ENCODE measurements around the gene LAGE3. TPM values are rescaled to one million over a fixed set of nuclear protein-coding genes. Genes with fewer than 3 reads are reported as not detected.

The LAGE3 gene
- total and polyA plus RNA-seq, 2 of the 8 experiments (the other 6 are each of a cell fraction or from before 2014, with no cell fraction given) = 44.5 to 102 TPM

DNA sequence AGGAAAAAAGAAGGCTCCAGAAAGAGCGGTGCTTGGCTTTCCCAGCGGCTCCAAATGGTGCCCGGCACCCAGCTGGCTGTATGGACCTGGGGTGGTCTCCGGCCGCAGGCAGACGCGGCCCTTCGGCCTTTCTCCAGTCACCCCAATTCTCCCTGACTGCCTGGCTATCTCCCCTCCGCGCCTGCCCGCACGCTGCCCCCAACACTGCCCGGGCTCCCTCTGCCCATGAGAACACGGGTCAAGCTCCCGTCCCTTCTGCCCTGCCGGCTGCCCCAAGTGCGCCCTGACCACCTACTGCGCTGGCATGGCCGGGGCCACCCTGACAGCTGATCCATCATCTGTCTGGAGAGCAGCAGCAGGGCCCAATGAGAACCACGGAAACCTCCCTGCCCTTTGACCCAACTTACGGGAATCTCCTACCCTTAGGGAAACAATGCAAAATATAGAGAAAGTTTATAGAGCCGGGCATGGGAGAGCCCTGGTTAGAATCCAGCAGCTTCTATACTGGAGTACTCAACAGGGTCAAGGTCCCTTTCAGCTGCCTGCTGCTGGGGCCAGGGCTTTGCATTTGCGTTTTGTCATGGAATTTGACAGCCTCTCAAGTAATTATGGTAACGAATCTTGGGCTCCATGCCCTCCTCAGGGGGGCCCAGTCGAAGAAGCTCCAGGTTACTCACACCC lies 38.2 kb upstream of the LAGE3 start (continued):
- TF ChIP-seq, protein P1, sequence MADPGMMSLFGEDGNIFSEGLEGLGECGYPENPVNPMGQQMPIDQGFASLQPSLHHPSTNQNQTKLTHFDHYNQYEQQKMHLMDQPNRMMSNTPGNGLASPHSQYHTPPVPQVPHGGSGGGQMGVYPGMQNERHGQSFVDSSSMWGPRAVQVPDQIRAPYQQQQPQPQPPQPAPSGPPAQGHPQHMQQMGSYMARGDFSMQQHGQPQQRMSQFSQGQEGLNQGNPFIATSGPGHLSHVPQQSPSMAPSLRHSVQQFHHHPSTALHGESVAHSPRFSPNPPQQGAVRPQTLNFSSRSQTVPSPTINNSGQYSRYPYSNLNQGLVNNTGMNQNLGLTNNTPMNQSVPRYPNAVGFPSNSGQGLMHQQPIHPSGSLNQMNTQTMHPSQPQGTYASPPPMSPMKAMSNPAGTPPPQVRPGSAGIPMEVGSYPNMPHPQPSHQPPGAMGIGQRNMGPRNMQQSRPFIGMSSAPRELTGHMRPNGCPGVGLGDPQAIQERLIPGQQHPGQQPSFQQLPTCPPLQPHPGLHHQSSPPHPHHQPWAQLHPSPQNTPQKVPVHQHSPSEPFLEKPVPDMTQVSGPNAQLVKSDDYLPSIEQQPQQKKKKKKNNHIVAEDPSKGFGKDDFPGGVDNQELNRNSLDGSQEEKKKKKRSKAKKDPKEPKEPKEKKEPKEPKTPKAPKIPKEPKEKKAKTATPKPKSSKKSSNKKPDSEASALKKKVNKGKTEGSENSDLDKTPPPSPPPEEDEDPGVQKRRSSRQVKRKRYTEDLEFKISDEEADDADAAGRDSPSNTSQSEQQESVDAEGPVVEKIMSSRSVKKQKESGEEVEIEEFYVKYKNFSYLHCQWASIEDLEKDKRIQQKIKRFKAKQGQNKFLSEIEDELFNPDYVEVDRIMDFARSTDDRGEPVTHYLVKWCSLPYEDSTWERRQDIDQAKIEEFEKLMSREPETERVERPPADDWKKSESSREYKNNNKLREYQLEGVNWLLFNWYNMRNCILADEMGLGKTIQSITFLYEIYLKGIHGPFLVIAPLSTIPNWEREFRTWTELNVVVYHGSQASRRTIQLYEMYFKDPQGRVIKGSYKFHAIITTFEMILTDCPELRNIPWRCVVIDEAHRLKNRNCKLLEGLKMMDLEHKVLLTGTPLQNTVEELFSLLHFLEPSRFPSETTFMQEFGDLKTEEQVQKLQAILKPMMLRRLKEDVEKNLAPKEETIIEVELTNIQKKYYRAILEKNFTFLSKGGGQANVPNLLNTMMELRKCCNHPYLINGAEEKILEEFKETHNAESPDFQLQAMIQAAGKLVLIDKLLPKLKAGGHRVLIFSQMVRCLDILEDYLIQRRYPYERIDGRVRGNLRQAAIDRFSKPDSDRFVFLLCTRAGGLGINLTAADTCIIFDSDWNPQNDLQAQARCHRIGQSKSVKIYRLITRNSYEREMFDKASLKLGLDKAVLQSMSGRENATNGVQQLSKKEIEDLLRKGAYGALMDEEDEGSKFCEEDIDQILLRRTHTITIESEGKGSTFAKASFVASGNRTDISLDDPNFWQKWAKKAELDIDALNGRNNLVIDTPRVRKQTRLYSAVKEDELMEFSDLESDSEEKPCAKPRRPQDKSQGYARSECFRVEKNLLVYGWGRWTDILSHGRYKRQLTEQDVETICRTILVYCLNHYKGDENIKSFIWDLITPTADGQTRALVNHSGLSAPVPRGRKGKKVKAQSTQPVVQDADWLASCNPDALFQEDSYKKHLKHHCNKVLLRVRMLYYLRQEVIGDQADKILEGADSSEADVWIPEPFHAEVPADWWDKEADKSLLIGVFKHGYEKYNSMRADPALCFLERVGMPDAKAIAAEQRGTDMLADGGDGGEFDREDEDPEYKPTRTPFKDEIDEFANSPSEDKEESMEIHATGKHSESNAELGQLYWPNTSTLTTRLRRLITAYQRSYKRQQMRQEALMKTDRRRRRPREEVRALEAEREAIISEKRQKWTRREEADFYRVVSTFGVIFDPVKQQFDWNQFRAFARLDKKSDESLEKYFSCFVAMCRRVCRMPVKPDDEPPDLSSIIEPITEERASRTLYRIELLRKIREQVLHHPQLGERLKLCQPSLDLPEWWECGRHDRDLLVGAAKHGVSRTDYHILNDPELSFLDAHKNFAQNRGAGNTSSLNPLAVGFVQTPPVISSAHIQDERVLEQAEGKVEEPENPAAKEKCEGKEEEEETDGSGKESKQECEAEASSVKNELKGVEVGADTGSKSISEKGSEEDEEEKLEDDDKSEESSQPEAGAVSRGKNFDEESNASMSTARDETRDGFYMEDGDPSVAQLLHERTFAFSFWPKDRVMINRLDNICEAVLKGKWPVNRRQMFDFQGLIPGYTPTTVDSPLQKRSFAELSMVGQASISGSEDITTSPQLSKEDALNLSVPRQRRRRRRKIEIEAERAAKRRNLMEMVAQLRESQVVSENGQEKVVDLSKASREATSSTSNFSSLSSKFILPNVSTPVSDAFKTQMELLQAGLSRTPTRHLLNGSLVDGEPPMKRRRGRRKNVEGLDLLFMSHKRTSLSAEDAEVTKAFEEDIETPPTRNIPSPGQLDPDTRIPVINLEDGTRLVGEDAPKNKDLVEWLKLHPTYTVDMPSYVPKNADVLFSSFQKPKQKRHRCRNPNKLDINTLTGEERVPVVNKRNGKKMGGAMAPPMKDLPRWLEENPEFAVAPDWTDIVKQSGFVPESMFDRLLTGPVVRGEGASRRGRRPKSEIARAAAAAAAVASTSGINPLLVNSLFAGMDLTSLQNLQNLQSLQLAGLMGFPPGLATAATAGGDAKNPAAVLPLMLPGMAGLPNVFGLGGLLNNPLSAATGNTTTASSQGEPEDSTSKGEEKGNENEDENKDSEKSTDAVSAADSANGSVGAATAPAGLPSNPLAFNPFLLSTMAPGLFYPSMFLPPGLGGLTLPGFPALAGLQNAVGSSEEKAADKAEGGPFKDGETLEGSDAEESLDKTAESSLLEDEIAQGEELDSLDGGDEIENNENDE (IDR thresholded peaks at IDR 0.05; ENCODE audit: insufficient replicate concordance, low read length) = no peak
- peak in 1 of 2 experiments; percentile 13; a peak in 1 of 3 replicates for TF ChIP-seq POLR2A (IDR thresholded peaks at IDR 0.05; ENCODE audit: control extremely low read depth in 1 of 2, low read depth in 2 of 2, low read length in 2 of 2)
